Lung (tissue), 12 donors: ENCODE measurements around the gene MC2R. TPM values are rescaled to one million over a fixed set of nuclear protein-coding genes. Genes with fewer than 3 reads are reported as not detected.

Experiments used
- ATAC-seq: fragments of 200-7000 bp; cut with Tn5 transposase; one replicate; pipeline ENCODE4 v1.9.1; 2020; ENCODE audit warnings: moderate number of reproducible peaks; ENCODE audit not compliant: insufficient read depth, low FRiP score
- DNase-seq, 3 donors: peaks; one replicate each; pipeline ENCODE4 v3.0.0-alpha.2; 2013 to 2017
- H3K27ac ChIP-seq, 2 donors: one replicate each; pipeline ENCODE4 v1.5.1; 2013; ENCODE audit warnings: mild to moderate bottlenecking in 2 of 2, moderate library complexity in 2 of 2, control low read depth in 1 of 2, inconsistent platforms in 1 of 2, low read depth in 1 of 2, low read length in 1 of 2
- H3K27me3 ChIP-seq, 3 donors: one replicate each; pipeline ENCODE4 v1.5.1; 2013; ENCODE audit warnings: low read length in 2 of 3; ENCODE audit not compliant: control insufficient read depth in 3 of 3, insufficient read depth in 3 of 3
- H3K36me3 ChIP-seq, 4 donors: one replicate each; pipeline ENCODE4 v1.5.1; 2013; ENCODE audit warnings: low read length in 4 of 4, mild to moderate bottlenecking in 1 of 4, moderate library complexity in 1 of 4; ENCODE audit not compliant: control insufficient read depth in 4 of 4, insufficient read depth in 4 of 4
- H3K4me1 ChIP-seq, 5 donors: one replicate each; pipeline ENCODE4 v1.5.1; 2013; ENCODE audit warnings: low read length in 5 of 5, mild to moderate bottlenecking in 2 of 5, moderate library complexity in 1 of 5; ENCODE audit not compliant: control insufficient read depth in 5 of 5, insufficient read depth in 5 of 5
- H3K4me3 ChIP-seq: one replicate; pipeline ENCODE4 v1.5.1; 2013; ENCODE audit warnings: mild to moderate bottlenecking, control low read depth, moderate library complexity
- H3K9ac ChIP-seq, 2 donors: one replicate each; pipeline ENCODE4 v1.5.1; 2013; ENCODE audit warnings: low read length in 2 of 2, control low read depth in 1 of 2; ENCODE audit not compliant: insufficient read depth in 1 of 2
- H3K9me3 ChIP-seq, 4 donors: one replicate each; pipeline ENCODE4 v1.5.1; 2013; ENCODE audit warnings: low read length in 3 of 4, mild to moderate bottlenecking in 1 of 4, moderate library complexity in 1 of 4; ENCODE audit not compliant: control insufficient read depth in 4 of 4, insufficient read depth in 3 of 4
- CTCF ChIP-seq: IDR thresholded peaks from 2 replicates; pipeline ENCODE4 v1.5.1; 2012; ENCODE audit warnings: mild to moderate bottlenecking; ENCODE audit errors: control extremely low read depth, extremely low read depth
- WGBS, 2 donors: extraction: QIAGEN DNeasy Blood & Tissue Kit; methylation state at CpG; one replicate each; pipeline ENCODE4 v1.1.7; 2013; 5-methylcytosine and 5-hydroxymethylcytosine counted together
- polyA plus RNA-seq, 2 donors: library from polyadenylated mRNA; stranded (reverse); fragments of 200-250 nt; gene quantifications; one replicate each; pipeline ENCODE4 v1.2.1, GENCODE V29; 2013
- total RNA-seq, 2 donors: library from RNA; depleted of rRNA in 1 of 2; stranded (reverse); fragments of >200 nt in 1 of 2; gene quantifications; one replicate each; pipeline ENCODE4 v1.2.1, GENCODE V29; 2014 to 2021
- donor health status: control.
- donor health status: control.
- donor health status: Bipolar disorder and iron deficiency.
- donor health status: healthy.
- donor health status: DM: yes; HTN: yes; CAD: no.

MC2R gene
- total and polyA plus RNA-seq, 4 donors, result 0.06 TPM; not detected in 3

GRCh38 chr18:13879492-13879891 is 35.8 kb downstream of the MC2R start:
- Histone ChIP-seq H3K36me3 (no peaks in the 10 kb centered on the region), H3K4me1 (no peaks in the 10 kb centered on the region), H3K4me3 (no peak overlapping the region), H3K27ac (no peak overlapping the region), H3K9ac (no peak overlapping the region), H3K9me3 (no peaks in the 10 kb centered on the region), H3K27me3 (no peaks in the 10 kb centered on the region)
- WGBS, 2 donors, result 92% methylated on average over 7 of the region's 7 CpGs
- no peak for ATAC-seq
- no peak for DNase-seq
- TF ChIP-seq CTCF, result no peak

GRCh38 chr18:13878857-13879256 is 36.5 kb downstream of the MC2R start:
- Histone ChIP-seq H3K4me3 (no peak overlapping the region), H3K9me3 (no peaks in the 10 kb centered on the region), H3K9ac (no peak overlapping the region), H3K27ac (no peak overlapping the region), H3K4me1 (no peaks in the 10 kb centered on the region), H3K27me3 (no peaks in the 10 kb centered on the region), H3K36me3 (no peaks in the 10 kb centered on the region)
- DNase-seq (no peak), ATAC-seq (no peak)
- no peak for TF ChIP-seq CTCF
- 71 to 83% methylated on average over 2 of the region's 2 CpGs for WGBS, 2 donors

- H3K27me3 ChIP-seq, result peaks cover 0 to 3% (median 0%) of the 10 kb centered on the region in 3 donors
- no peaks in the 10 kb centered on the region for H3K9me3 ChIP-seq
- no peak overlapping the region for H3K4me3 ChIP-seq
- no peaks in the 10 kb centered on the region for H3K36me3 ChIP-seq
- no peak overlapping the region for H3K27ac ChIP-seq
- no peak for TF ChIP-seq CTCF
- WGBS, 2 donors, result 79 to 89% methylated on average over 4 of the region's 4 CpGs
- no peaks in the 10 kb centered on the region for H3K4me1 ChIP-seq
- ATAC-seq (no peak), DNase-seq (no peak)
- H3K9ac ChIP-seq, result no peak overlapping the region
These were observed 38.2 kb downstream of the MC2R start for GRCh38 chr18:13877157-13877556.

GRCh38 chr18:13874558-13874957 is 40.8 kb downstream of the MC2R start:
- Histone ChIP-seq H3K9me3 (peaks cover 0 to 6% (median 0%) of the 10 kb centered on the region in 4 donors), H3K4me3 (no peak overlapping the region), H3K27me3 (peaks cover 6 to 22% (median 14%) of the 10 kb centered on the region in 3 donors), H3K36me3 (no peaks in the 10 kb centered on the region), H3K4me1 (no peaks in the 10 kb centered on the region), H3K27ac (no peak overlapping the region), H3K9ac (no peak overlapping the region)
- DNase-seq (no peak), ATAC-seq (no peak)
- 77 to 87% methylated on average over 4 of the region's 4 CpGs for WGBS, 2 donors
- TF ChIP-seq CTCF, result no peak
